ENCODE results near the gene RNF44. TPM values are rescaled to one million over a fixed set of nuclear protein-coding genes. Genes with fewer than 3 reads are reported as not detected.

The RNF44 gene
- total RNA-seq, 1 donor from 2014 or later = 322 TPM

DNA sequence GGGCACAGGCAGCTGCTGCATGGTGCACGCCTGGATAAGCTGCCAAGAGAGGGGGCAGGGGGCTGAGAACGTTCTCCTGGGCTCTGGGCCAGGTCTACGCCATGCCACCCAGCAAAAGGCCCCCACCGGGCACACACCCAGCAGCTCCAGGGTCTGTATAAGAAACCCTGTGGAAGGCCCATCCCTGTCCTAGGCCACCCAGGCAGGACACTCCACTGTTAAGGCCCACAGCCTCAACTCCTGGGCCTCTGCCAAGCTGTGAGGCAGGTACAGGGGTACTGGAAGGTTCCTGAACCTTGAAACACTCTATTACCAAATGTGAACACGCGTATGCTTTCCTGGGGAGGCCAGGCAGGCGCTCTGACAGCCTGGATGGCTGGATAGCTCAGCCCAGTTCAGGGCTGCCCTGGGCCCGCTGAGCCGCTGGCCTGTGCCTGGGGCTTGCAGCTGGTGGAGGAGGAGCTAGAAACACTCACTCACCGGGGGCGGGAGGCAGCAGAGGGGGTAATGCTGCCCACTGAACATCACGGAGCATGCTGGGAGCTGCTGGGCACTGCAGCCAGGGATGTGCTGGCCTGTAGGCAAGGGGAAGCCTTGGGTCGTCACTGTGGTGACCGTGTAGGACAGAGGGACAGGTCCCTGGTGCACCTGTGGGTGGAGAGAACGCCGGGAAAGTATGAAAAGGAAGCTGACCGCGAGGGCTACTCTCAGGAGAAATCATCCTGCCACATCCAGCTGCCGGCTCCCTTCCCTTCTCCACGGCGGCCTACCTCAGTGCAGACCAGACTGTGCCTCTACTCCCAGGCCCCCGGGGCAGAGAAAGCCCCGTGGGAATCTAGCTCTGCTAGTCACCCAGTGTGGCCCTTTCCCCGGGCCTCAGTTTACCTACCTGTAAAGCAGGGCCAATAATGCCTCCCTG lies 6.0 kb downstream of the RNF44 start:
- peak; percentile 50 for DNase-seq
- peaks cover 9% of the 10 kb centered on the region for H3K9me3 Mint-ChIP-seq (ENCODE audit: unreplicated experiment)
- H3K36me3 Mint-ChIP-seq (ENCODE audit: unreplicated experiment) = no peaks in the 10 kb centered on the region
- no peak for TF ChIP-seq CTCF (IDR thresholded peaks at IDR 0.05; ENCODE audit: partially characterized antibody, unreplicated experiment)
- H3K4me1 Mint-ChIP-seq (ENCODE audit: low read depth, unreplicated experiment) = peaks cover 17% of the 10 kb centered on the region
- H3K4me3 Mint-ChIP-seq (ENCODE audit: unreplicated experiment) = no peak overlapping the region
- H3K27ac Mint-ChIP-seq (ENCODE audit: unreplicated experiment) = no peak overlapping the region
- peaks cover 8% of the 10 kb centered on the region for H3K27me3 Mint-ChIP-seq (ENCODE audit: unreplicated experiment)

- no peak for DNase-seq
- H3K4me3 Mint-ChIP-seq (ENCODE audit: unreplicated experiment) = no peak overlapping the region
- H3K27ac Mint-ChIP-seq (ENCODE audit: unreplicated experiment) = no peak overlapping the region
- H3K4me1 Mint-ChIP-seq (ENCODE audit: low read depth, unreplicated experiment) = peaks cover 17% of the 10 kb centered on the region
- no peak for TF ChIP-seq CTCF (IDR thresholded peaks at IDR 0.05; ENCODE audit: partially characterized antibody, unreplicated experiment)
- H3K9me3 Mint-ChIP-seq (ENCODE audit: unreplicated experiment) = peaks cover 6% of the 10 kb centered on the region
- H3K27me3 Mint-ChIP-seq (ENCODE audit: unreplicated experiment) = peaks cover 2% of the 10 kb centered on the region
- H3K36me3 Mint-ChIP-seq (ENCODE audit: unreplicated experiment) = no peaks in the 10 kb centered on the region
Observed at GRCh38 chr5:176530393-176530982, 6.7 kb downstream of the RNF44 start.

GRCh38 chr5:176529741-176530141 lies 7.5 kb downstream of the RNF44 start:
- H3K4me3 Mint-ChIP-seq (ENCODE audit: unreplicated experiment) = no peak overlapping the region
- peaks cover 2% of the 10 kb centered on the region for H3K27me3 Mint-ChIP-seq (ENCODE audit: unreplicated experiment)
- no peaks in the 10 kb centered on the region for H3K36me3 Mint-ChIP-seq (ENCODE audit: unreplicated experiment)
- peaks cover 12% of the 10 kb centered on the region for H3K4me1 Mint-ChIP-seq (ENCODE audit: low read depth, unreplicated experiment)
- H3K27ac Mint-ChIP-seq (ENCODE audit: unreplicated experiment) = no peak overlapping the region
- TF ChIP-seq CTCF (IDR thresholded peaks at IDR 0.05; ENCODE audit: partially characterized antibody, unreplicated experiment) = no peak
- no peak for DNase-seq
- peaks cover 3% of the 10 kb centered on the region for H3K9me3 Mint-ChIP-seq (ENCODE audit: unreplicated experiment)

GRCh38 chr5:176529116-176529740 lies 8.0 kb downstream of the RNF44 start:
- TF ChIP-seq CTCF (IDR thresholded peaks at IDR 0.05; ENCODE audit: partially characterized antibody, unreplicated experiment) = no peak
- Mint-ChIP-seq H3K27ac (ENCODE audit: unreplicated experiment) (no peak overlapping the region), H3K4me1 (ENCODE audit: low read depth, unreplicated experiment) (peaks cover 8% of the 10 kb centered on the region), H3K4me3 (ENCODE audit: unreplicated experiment) (no peak overlapping the region), H3K27me3 (ENCODE audit: unreplicated experiment) (peaks cover 2% of the 10 kb centered on the region), H3K9me3 (ENCODE audit: unreplicated experiment) (peaks cover 3% of the 10 kb centered on the region), H3K36me3 (ENCODE audit: unreplicated experiment) (no peaks in the 10 kb centered on the region)
- no peak for DNase-seq

Measured in glutamatergic neuron (in vitro differentiated cells).